Stimulated activated CD4-positive, alpha-beta T cell treated with anti-CD3 and anti-CD28 coated beads, Interleukin-1b, Interleukin-23, amount 100 ng/mL, for 24 hours (primary cell): ENCODE data around the gene CAB39L.

Experiments
- DNase-seq, 4 experiments: peaks; one replicate each; pipeline ENCODE4 v3.0.0-alpha.2; 2020; ENCODE audit warnings: low read depth in 4 of 4, low spot score in 1 of 4

The CAB39L gene

DNA sequence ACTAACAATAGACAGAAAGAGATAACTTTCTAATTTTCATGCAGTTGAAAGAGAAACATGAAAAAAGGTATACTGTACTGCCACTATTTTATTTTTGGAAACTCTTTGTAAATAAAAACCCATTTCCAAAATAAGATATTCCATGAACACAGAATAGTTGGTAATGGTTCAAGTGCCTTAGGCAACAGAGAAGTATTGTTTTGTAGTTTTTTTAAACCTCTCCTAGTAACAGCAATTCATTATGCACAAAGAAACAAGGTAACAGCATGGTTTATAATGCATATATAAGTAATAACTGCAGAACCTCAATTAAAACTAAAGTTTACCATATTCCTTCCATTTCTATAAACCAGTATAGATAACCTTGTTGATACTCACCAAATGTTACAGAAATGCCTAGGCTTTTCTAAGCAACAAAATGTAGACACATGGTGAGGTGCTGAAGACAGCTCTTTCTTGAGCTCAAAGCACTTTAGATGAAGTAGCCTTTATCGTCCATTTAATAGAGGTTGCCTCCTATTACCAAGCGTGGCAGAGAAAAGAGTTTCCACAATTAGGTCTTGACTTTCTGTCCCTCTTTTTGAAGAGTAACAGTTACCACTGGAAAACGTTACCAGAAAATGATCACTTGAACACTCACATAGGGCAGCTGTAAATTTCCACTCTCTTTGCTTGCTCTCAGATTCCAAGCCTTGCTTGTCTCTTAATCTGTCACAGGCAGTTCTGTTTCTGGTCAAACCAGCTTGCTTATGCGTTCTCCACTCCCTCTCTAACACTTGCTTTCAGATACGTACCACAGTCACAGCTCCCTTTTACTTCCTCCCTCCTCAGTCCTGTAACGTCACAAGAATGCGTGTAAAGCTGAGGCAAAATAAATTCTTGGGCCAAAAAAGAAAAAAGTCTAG lies 42.9 kb downstream of the CAB39L start:
- DNase-seq = no peak

DNA sequence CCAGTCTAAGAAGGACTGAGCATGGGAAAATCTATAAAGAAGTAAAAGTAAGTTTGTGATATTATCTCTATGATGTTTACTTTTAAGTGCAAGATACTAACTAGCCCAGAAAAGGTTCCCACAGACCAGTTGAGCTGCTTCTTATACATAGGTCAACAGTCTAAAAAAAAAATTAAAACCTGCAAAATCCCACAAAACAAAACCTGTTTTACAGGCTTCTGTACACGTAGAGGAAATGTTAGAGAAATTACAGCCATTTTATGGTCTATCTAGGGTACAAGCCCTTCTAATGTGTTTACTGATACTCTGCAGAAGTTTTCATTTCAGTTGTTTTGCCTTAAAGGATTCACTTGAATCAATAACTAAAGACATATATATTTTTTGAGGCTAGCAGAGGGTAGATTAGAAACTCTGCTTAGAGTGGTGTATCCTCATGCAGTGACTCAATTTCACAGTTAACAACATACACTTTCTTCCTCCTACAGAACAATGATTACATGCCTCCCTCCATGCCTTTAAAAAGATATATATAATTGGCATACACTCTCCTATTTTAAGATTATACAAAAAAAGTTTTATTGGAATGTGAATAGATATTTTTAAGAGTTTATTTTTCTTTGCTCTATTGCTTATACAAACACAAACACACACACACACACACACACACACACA lies 43.9 kb downstream of the CAB39L start:
- DNase-seq = no peak

DNA sequence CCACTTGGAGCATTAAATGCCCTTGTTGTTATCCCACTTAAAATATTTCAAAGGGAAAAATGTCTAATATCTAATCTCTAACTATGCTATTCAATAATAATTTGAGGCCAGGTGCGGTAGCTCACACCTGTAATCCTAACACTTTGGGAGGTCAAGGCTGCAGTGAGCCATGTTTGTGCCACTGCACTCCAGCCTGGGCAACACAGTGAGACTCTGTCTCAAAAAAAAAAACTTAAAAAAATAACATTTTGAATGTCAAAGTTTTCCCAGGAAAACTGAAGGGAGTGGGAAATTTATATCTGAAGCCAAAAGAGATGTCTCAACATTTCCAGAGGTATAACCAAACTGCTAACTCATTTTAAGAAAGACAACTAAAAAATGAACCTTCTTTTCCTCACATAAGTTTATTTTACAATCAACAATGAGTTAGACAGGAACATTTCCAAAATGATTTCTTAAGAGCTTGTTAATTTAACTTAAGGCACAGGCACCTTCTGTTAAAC lies 47.9 kb downstream of the CAB39L start:
- DNase-seq = no peak

DNA sequence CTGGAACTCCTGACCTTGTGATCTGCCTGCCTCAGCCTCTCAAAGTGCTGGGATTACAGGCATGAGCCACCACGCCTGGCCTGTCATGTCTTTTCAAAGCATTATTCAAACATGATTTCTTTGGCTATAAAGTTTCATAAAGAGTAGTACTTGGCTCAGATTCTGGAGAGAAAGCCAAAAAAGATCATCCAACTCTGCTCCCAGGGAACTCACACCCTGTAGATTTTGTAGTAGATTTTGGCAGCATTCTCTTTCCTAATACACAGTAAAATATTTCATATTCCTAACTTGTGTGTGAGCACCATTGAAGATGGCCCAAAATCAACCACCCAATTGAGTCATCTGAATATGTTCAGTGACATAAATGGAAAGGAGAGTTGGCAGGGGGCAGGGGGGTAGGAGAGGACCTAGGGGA lies 48.4 kb downstream of the CAB39L start:
- DNase-seq = no peak

DNA sequence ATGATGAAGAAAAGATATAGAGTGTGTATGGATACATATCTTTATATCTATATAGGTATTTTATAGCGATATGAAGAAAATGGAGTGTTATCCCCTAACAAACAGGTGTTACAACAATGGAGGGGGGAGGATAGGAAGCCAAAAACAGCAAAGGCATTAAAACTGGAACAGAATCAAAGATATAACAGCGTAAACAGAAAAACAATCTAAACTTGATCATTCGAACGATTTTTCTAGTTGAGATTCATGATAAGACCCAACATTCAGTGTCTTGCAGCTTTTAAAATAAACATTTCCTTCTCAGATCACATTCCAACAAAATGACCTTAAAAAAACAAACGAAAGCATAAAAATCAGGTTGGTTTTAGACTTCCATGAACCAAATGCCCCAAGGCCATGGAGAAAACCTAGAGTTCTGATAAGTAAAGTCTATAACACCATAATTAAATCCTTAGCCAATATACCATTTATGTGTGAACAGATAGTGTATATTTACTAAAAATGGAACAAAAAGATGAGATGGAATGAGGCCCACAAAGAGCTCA lies 55.7 kb downstream of the CAB39L start:
- no peak for DNase-seq

DNA sequence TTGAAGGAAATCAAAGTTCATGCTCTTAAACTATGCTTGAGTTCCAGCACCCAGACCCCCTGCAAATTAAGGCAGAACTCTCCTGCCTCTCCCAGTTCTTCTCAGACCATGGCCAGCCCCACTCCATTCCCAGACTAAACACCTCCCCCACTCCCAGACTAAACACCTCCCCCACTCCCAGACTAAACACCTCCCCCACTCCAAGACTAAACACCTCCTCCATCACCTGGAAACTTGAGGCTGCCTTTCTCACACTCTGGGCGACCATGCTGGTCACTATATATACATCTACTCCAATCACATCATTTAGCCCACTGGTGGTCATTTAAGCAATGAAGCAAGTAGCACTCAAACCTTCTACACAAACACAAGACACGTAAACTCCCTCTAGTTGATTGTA lies 57.2 kb downstream of the CAB39L start:
- no peak for DNase-seq

DNA sequence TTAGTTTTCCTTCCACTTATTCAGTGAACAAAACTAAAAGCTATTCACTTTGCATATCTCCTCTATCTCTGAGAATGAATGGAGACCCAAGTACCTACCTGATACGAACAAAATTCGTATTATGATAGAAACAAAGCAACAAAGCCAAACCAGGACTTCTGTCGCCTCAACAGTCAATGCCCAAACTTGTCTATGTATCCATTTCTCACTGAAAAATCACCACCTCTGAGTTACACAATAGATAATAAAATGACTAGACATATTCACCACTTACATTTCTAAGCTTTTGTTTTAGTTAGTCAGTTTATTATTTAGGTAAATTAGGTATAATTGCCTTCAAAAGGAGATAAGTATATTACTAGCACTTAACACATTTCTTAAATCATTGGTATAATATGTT lies 67.7 kb downstream of the CAB39L start:
- no peak for DNase-seq

DNA sequence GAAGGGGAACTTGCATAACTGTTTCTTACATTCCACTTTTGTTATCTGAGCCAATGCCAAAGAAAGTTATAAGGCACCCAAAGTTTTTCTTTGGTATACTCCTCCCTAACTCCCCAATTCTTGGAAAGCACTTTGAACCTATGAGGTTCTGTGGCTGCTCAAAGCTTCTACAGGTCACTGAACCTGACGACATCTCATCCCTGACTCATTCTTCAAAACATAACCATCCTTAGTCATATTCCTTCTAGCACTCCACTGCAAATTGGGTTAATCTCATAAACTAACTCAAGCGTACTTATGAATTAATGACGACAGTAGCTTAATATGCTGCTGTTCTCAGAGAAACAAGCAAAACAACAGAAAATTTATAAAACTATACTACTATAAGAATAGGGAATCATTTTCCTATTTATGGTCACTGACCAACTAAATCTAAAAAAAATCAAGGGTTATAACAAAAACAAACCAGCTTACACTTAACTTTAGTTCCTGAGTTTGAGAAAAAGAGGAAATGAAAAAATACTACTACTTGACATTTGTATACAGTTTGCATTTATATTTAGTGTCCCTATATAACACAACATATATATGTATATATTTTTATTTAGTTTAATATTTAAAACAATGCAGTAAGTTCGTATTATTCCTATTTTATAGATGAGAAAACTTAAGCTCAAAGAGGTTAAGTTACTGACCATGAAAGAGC lies 69.1 kb downstream of the CAB39L start:
- no peak for DNase-seq

DNA sequence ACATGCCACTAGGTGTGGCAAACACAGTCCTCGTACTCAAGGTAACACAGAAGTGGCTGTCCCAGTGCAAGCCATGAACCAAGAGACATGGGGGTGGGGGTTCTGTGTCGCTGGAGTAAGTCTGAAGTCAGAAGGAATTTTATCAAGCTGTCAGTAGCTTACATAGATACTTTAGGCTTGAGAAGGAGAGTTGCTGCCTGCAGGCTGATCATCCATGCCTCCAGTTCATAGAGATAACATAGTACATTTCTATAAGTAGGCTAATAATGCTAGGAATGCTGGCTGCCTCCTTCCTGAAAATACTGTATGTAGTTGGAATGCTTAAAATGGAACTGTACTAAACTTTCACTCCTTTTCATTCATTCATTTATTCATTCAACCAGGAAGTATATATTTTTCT lies 70.1 kb downstream of the CAB39L start:
- DNase-seq = no peak

DNA sequence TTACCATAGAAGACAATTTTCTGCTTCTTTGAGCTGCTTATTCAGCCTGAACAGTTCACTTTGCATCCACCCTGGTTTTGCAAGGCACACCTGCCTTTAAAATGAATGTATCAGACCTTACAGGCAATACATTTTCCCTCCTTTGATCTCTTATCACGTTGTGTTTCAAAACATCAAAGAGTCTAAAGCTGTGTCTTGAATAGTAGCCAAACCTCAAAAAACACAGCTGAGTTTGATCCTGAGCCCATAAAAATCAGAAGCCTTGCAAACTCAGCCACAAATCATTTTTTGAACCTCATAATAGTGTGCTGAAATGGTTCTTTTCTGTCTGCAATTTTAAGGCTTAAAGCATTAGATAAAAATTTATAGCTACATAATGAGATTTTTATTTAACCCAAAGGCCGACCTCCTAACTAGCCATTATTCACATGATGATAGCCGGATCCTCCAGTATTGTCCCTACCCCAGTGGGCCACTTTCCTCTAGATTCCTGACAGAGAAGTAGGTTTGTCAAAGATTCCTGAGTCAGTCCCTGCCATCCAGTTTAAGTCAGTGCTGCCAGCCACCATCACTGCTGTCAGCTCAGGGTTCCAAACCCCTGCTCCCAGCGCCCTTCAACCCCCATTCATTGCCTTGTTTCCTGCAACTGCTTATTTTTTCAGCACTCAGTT lies 71.8 kb downstream of the CAB39L start:
- DNase-seq = no peak

DNA sequence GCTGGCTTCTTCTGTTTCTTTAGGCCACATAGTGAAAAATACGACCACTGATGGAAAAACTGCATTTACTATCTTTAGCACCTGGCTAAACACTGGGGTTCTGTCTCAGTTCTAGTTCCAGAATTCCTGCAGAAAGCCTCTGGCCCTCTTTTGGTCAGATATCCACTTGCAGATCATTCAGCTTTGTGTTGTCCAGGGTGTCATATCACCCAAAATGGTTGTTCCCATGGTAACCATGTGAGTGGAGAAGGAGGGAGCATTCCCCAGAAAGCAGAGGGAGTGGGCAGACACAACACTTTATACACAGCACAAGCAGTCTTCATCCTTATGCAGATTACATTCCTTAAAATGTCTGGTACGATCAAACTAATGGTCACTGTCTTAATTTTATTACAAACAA lies 73.5 kb downstream of the CAB39L start:
- no peak for DNase-seq

DNA sequence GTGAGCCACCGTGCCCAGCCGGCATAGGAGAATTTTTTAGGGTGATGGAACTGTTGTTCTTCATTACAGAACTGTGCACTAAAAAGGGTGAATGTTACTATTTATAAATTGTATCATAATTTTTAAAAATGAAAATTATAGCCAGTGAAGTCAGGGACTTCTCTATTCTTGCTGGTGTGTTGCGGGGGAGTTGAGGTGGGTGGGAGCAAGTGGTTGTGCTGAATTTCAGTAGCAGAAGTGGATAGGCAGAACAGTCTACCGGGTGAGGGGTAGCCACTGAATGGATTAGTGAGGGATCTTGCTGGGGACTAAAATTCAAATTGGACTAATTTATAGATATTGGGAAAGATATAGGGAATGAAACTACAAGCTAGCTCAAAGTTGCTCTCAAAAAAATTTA lies 74.0 kb downstream of the CAB39L start:
- DNase-seq = no peak

DNA sequence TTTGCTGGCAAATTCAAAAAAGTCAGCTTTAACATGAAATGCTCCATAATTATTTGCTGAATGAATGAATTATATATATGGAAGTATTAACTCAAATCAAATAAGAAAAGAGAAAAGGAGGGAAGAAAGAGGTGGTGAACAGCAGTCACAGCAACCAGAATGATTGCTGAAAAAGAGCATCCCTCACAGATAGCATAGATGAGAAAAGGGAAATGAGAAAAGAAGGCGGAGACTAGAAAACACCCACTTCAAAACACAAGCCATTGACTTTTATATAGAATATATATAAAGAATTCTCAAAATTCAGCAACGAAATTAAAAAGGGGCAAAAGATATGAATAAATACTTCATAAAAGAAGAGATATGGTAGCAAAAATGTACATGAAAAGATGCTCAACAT lies 75.2 kb downstream of the CAB39L start:
- no peak for DNase-seq

DNA sequence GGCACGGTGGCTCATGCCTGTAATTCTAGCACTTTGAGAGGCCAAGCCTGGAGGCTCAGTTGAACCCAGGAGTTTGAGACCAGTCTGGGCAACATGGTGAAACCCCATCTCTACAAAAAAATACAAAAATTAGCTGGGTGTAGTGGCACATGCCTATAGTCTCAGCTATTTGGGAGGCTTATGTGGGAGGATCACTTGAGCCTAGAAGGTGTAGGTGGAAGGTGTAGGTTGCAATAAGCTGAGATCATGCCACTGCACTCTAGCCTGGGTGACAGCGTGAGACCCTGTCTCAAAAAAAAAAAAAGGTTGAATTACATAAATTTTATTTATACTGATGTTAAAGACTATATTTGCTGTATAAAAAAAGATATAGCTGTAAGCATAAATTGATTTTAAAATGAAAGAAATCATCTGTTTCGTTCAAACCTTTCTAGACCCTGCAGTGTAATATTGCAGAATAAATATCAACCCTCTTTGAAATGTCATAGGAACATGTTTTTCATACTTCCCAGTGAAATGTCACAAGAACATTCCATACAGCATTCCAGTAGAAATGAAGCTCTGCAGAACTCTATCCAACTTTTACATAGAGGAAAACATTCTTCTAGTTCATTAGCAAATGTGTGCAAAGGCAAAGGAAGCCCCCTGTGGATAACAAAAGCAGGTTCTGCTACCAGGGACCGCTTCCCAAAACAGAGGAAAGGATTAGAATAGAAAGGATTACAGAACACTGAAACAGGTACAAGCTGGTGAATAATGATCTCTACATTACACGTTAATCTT lies 76.0 kb downstream of the CAB39L start:
- no peak for DNase-seq

DNA sequence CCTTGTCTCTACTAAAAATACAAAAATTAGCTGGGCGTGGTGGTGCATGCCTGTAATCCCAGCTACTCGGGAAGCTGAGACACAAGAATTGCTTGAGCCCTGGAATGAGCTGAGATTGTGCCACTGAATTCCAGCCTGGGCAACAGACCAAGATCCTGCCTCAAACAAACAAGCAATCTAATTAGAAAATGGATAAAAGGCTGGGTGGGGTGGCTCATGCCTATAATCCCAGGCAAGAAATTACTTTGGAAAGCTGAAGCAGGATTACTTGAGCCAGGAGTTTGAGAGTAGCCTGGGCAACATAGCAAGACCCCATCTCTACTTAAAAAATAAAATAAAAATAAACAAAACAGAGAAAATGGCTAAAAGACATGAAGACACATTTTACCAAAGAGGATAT lies 77.0 kb downstream of the CAB39L start:
- no peak for DNase-seq

DNA sequence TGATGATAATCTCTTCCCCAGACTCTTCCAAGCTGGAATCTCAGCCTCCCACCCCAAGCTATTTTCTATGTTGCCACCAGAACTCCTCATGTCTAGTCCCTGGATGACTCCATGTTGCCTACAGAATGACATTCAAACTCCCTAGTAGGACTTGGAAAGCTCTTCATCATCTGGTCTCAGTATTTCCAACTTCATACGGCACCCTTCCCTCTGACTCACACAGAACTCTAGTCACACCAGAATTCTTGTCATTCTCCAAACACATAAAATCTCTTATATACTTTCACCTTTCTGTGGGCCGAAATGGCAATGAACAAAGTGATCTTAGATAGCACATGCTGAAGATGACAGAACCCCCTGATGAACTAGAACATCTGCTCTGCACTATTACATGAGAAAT lies 86.2 kb downstream of the CAB39L start:
- no peak for DNase-seq

DNA sequence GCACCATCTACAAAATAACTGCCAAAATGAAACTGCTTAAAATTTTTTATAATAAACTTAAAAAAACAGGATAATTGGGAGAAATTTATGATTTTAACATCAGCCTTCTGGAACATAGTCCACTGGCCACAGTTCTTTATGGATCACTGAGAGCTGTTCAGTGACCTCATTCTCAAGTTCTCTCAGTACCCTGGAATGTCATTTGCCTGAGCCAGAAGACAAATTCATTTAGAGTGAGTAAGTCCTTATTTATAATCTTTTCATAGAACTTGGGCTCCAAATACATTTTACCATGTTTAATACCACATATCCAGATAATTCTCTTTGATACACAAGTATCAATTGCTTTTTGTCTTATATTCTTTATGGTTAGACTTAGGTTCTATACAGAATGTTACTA lies 87.6 kb downstream of the CAB39L start:
- no peak for DNase-seq

DNA sequence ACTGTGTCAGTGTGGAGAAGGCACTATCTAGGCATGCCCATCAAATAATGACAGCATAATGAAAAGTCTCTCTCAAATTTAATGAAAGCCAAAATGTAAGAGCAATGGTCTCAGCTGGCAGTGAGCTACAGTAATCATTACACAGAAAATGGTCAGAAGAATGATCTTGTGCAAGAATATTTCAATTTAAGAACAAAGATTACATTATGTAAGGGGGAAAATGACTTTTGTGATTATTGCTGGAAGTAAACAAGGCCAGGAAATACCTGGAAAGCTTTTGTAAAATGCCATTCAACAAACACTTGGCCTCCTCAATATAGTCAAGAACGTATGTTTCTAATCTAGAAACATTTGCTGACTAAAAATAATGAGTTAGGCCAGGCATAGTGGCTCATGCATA lies 89.1 kb downstream of the CAB39L start:
- no peak for DNase-seq

DNA sequence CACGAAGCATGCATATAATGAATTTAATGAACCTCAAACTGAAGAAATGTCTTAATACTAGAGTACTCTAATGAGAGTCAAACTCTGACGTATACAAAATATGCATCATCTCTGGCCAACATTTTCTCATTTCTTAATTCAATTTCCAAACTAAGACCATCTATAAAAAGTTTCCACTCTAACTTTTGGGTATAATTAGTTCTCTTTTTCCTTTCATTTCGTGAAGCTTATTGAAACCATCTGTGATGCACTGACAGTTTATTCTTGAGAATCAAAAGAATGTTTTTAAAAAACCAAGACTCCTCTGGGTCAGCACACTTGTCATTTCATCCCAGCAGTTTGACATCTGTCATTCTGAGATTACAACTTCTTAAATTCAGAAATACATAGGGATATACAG lies 90.0 kb downstream of the CAB39L start:
- no peak for DNase-seq

DNA sequence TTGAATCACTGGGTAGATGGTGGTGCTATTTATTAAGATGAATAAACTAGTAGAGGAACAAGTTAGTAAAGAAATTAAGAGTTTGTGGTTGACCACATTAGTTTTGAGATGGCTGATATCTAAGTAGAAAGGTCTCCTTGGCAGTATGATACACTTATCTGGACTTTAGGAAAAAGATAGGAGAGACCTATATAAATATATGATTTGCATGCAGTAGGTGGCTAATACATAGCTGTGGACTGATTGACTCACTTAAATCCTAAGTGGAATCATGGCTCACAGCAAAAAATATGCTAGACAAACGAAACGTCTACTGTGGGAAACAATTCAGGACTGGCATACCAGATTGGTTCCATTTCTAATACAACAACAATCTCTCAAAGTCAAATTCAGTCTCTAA lies 92.0 kb downstream of the CAB39L start:
- DNase-seq = no peak
